Endodermal cell (in vitro differentiated cells): ENCODE data around the gene PSMB5. TPM values are rescaled to one million over a fixed set of nuclear protein-coding genes. Genes with fewer than 3 reads are reported as not detected.

Experiments
- DNase-seq: peaks from one replicate; pipeline ENCODE4 v3.0.0-alpha.2; 2017
- H3K27ac ChIP-seq: 2 replicates; pipeline ENCODE4 v1.5.1; 2013; ENCODE audit warnings: mild to moderate bottlenecking, low read depth, low read length, moderate library complexity
- H3K27me3 ChIP-seq: 2 replicates; pipeline ENCODE4 v1.6.1; 2013; ENCODE audit warnings: mild to moderate bottlenecking, low read length, moderate library complexity; ENCODE audit not compliant: insufficient read depth, control insufficient read depth, poor library complexity, severe bottlenecking
- H3K36me3 ChIP-seq: 2 replicates; pipeline ENCODE4 v1.7.0; 2013; ENCODE audit warnings: mild to moderate bottlenecking, low read length, moderate library complexity; ENCODE audit not compliant: control insufficient read depth, insufficient read depth
- H3K4me1 ChIP-seq: one replicate; pipeline ENCODE4 v1.7.0; 2013; ENCODE audit warnings: low read length; ENCODE audit not compliant: control insufficient read depth, insufficient read depth
- H3K4me3 ChIP-seq: 2 replicates; pipeline ENCODE4 v1.5.1; 2013; ENCODE audit warnings: mild to moderate bottlenecking, low read length, moderate library complexity
- H3K9ac ChIP-seq: 2 replicates; pipeline ENCODE4 v1.6.1; 2013; ENCODE audit warnings: mild to moderate bottlenecking, low read length, moderate library complexity; ENCODE audit not compliant: poor library complexity, severe bottlenecking; ENCODE audit errors: extremely low read depth
- H3K9me3 ChIP-seq: 2 replicates; pipeline ENCODE4 v1.6.1; 2013; ENCODE audit warnings: mild to moderate bottlenecking, low read length, moderate library complexity; ENCODE audit not compliant: control insufficient read depth
- H3K27ac Mint-ChIP-seq: 2 replicates; pipeline ENCODE4 v1.8.0; 2020; ENCODE audit warnings: mixed read lengths
- H3K27me3 Mint-ChIP-seq: 2 replicates; pipeline ENCODE4 v1.8.0; 2021; ENCODE audit warnings: mild to moderate bottlenecking, mixed read lengths; ENCODE audit not compliant: insufficient read depth
- H3K36me3 Mint-ChIP-seq: 2 replicates; pipeline ENCODE4 v1.8.0; 2020; ENCODE audit warnings: low read depth, mixed read lengths
- H3K4me1 Mint-ChIP-seq: 2 replicates; pipeline ENCODE4 v1.8.0; 2020; ENCODE audit warnings: mixed read lengths
- H3K4me3 Mint-ChIP-seq: 2 replicates; pipeline ENCODE4 v1.8.0; 2020; ENCODE audit warnings: mild to moderate bottlenecking, moderate library complexity, mixed read lengths
- H3K9me3 Mint-ChIP-seq: 2 replicates; pipeline ENCODE4 v1.8.0; 2020; ENCODE audit warnings: mild to moderate bottlenecking, mixed read lengths
- WGBS, 2 experiments: methylation state at CpG; one replicate each; pipeline versions ENCODE4 v1.1.5 to v1.1.7; 2013; ENCODE audit warnings: missing lambda C conversion rate in 2 of 2, mixed read lengths in 1 of 2; ENCODE audit not compliant: insufficient coverage in 1 of 2, insufficient read length in 1 of 2; 5-methylcytosine and 5-hydroxymethylcytosine counted together
- total RNA-seq, 2 donors: library from RNA; stranded (reverse); fragmentation: NEBNext Ultra II Directional in 1 of 2; extraction: Animal tissue kit (Norgen Biotek cat#: 25700) in 1 of 2; gene quantifications; 2 replicates in 1 of 2; 3 replicates in 1 of 2; pipeline ENCODE4 v1.2.1, GENCODE V29; 2021
- TF ChIP-seq, protein P1 (sequence below): fragments of 200-600 bp; sonication (generic); conservative IDR thresholded peaks from 2 replicates; pipeline ENCODE4 v1.5.0; 2021; ENCODE audit warnings: antibody characterized with exemption, mild to moderate bottlenecking

The PSMB5 gene
- total RNA-seq, 2 donors from 2014 or later, result 227 to 257 TPM

GRCh38 chr14:23042162-23042965 is 7.7 kb upstream of the PSMB5 start, which contains the start of gene PSMB11:
PSMB11 (plus strand) TSS chr14:23042212; CDS start chr14:23042226, 14 bp downstream.
- H3K27ac Mint-ChIP-seq, result no peak within 1 kb of the TSS
- Histone ChIP-seq H3K9me3 (no peaks in the 10 kb centered on the region), H3K36me3 (no peaks in the 10 kb centered on the region), H3K4me3 (no peak within 1 kb of the TSS), H3K27me3 (no peaks in the 10 kb centered on the region), H3K27ac (no peak within 1 kb of the TSS), H3K4me1 (peaks cover 19% of the 10 kb centered on the region), H3K9ac (no peak within 1 kb of the TSS)
- no peak within 1 kb of the TSS for H3K4me3 Mint-ChIP-seq
- no peak for DNase-seq
- TF ChIP-seq, protein P1, sequence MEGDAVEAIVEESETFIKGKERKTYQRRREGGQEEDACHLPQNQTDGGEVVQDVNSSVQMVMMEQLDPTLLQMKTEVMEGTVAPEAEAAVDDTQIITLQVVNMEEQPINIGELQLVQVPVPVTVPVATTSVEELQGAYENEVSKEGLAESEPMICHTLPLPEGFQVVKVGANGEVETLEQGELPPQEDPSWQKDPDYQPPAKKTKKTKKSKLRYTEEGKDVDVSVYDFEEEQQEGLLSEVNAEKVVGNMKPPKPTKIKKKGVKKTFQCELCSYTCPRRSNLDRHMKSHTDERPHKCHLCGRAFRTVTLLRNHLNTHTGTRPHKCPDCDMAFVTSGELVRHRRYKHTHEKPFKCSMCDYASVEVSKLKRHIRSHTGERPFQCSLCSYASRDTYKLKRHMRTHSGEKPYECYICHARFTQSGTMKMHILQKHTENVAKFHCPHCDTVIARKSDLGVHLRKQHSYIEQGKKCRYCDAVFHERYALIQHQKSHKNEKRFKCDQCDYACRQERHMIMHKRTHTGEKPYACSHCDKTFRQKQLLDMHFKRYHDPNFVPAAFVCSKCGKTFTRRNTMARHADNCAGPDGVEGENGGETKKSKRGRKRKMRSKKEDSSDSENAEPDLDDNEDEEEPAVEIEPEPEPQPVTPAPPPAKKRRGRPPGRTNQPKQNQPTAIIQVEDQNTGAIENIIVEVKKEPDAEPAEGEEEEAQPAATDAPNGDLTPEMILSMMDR, result peak; percentile 43
- H3K4me1 Mint-ChIP-seq, result peaks cover 31% of the 10 kb centered on the region
- 94 to 95% methylated on average over 32 to 36 of the region's 36 CpGs for WGBS, 2 experiments
- H3K36me3 Mint-ChIP-seq, result peaks cover 2% of the 10 kb centered on the region
- no peaks in the 10 kb centered on the region for H3K27me3 Mint-ChIP-seq
- no peaks in the 10 kb centered on the region for H3K9me3 Mint-ChIP-seq

DNA sequence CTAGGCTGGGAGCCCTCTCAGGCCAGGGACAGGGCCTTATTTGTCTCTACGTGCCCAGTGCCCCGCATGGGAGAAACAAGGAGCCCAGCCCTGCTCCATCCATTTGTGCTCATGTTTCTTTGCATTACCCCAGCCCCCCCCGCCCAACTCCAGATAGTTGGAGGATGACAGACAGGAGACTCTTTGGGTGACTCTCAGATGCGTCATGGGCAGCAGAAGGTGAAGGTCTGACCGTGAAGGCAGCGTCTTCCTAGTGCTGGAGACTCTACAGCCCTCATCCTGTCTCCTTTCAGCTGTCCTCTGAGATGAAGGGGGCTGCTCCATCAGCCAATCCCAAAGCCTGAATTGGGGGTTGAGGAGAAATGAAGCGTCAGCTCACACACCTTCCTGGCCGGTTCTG is 7.0 kb upstream of the PSMB5 start:
- TF ChIP-seq, protein P1, result no peak
- Mint-ChIP-seq H3K4me1 (peaks cover 31% of the 10 kb centered on the region), H3K27ac (no peak overlapping the region), H3K36me3 (no peaks in the 10 kb centered on the region), H3K9me3 (no peaks in the 10 kb centered on the region), H3K27me3 (no peaks in the 10 kb centered on the region), H3K4me3 (no peak overlapping the region)
- H3K27me3 ChIP-seq, result no peaks in the 10 kb centered on the region
- H3K4me3 ChIP-seq, result no peak overlapping the region
- DNase-seq, result no peak
- no peaks in the 10 kb centered on the region for H3K9me3 ChIP-seq
- peaks cover 19% of the 10 kb centered on the region for H3K4me1 ChIP-seq
- H3K27ac ChIP-seq, result no peak overlapping the region
- H3K9ac ChIP-seq, result no peak overlapping the region
- 92 to 96% methylated on average over 4 to 8 of the region's 8 CpGs for WGBS, 2 experiments
- H3K36me3 ChIP-seq, result no peaks in the 10 kb centered on the region

- H3K27ac ChIP-seq, result no peak overlapping the region
- no peak overlapping the region for H3K9ac ChIP-seq
- no peaks in the 10 kb centered on the region for H3K27me3 ChIP-seq
- H3K4me3 ChIP-seq, result no peak overlapping the region
- Mint-ChIP-seq H3K4me3 (no peak overlapping the region), H3K9me3 (no peaks in the 10 kb centered on the region), H3K36me3 (no peaks in the 10 kb centered on the region), H3K4me1 (peaks cover 21% of the 10 kb centered on the region), H3K27ac (no peak overlapping the region), H3K27me3 (no peaks in the 10 kb centered on the region)
- no peaks in the 10 kb centered on the region for H3K9me3 ChIP-seq
- TF ChIP-seq, protein P1, result no peak
- no peak for DNase-seq
- WGBS, 2 experiments, result 87 to 97% methylated on average over 4 of the region's 4 CpGs
- peaks cover 10% of the 10 kb centered on the region for H3K4me1 ChIP-seq
- H3K36me3 ChIP-seq, result no peaks in the 10 kb centered on the region
These were observed 5.4 kb upstream of the PSMB5 start for GRCh38 chr14:23040100-23040499.
